HG03457 (cell line): Measurements from ENCODE around the gene FNIP2.
"Not testable (repeated sequence)": the region's sequence is repeated elsewhere in the genome, so short reads cannot be mapped to it uniquely, and the experiment has no call there.

Source experiments
- ATAC-seq: cut with Tn5 transposase; IDR thresholded peaks from one replicate; pipeline ENCODE4 v1.9.1; 2021; ENCODE audit warnings: moderate number of reproducible peaks; ENCODE audit not compliant: unreplicated experiment

The FNIP2 gene

GRCh38 chr4:158768555-158769174 lies at the start of gene FNIP2:
Gene FNIP2, plus strand, starts transcription at chr4:158769026. Its CDS starts 187 bp downstream, at chr4:158769213.
- ATAC-seq = peak; percentile 73

DNA sequence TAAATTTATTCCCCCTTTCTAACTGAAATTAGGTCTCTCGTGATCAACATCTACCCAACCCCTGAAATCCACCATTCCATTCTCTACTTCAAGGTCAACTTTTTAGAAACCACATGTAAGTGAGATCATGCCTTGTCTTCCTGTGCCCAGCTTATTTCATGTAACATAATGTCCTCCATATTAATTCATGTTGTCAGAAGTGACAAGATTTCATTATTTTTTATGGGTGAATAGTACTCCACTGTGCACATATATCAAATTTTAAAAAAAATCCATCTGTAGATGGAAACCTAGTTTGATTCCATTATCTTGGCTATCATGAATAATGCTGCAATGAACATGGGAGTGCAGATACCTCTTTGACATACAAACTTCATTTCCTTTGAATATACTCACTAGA lies 47.1 kb upstream of the FNIP2 start:
- no peak for ATAC-seq

DNA sequence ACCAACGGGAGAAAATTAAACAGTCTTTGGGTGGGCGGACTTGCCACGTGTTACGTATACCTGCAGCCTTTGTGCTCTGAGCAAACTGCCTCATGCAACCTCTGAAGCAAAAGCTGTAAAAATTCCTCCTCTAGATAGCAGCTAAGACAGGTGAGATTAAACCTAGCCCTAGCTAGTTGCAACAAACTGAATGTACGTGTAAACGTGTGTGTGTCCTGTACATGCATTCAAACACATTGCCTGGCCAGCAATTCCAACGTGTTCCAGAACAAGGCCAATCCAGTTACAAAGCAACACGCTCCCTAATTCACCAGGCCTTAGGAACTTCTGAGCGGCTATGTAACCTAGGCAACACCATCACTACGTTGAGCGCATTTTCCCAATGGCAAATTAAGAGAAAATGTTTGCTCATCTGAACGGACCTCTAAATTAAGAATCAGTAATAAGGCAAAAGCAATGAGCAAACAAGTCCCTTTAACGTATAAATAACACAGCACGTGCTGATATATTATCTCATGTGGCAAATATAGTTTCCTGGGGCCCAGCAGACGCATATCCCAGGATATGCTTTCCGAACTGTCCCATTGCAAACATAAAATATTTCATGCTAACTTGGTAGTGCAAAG lies 46.4 kb upstream of the FNIP2 start:
- ATAC-seq = peak; percentile 6

DNA sequence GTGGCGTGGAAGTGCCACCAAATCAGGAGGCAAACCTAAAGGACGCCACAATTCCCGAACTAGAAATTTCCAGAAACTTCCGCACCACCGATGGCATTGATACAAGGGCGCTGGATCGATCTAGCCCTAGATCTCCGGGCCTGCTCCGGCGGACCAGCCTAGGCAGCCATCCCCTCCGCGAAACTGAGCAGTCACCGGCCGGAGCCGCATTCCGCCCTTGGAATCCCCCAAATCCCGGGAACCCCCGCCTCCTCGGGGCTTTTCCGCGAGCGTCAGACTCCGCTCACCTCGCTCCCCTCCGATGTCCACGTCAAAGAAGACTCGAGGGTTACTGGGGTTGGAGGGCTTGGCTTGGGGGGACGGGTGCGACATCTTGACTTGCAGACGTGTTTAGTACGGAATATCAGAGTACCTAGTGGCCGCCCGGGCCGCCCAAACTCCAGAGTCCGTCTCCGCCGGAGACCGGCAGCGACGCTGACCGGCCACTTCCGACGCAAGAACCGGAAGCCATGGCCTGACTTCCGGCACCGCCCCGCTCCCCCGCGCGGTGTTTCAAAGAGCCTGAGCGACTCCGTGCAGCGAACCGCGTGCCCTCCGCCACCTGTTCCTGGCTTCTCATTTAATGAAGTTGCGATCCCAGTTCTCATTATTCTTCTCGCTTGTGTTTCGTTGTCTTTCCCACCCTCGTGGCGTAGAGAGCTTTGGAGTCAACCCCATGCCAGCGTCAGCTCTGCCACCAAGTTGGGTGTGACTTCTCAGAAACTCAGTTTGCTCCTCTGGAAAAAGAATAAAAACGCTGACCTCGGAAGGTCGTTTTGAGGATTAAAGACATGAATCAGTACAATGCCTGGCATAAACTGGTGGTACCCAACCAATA lies 45.7 kb upstream of the FNIP2 start, which contains the start of gene PPID:
TSS of gene PPID (minus strand) at position 480 of the 877 bp plus-strand sequence. CDS start at position 372, 108 bp downstream.
- ATAC-seq = peak; percentile 95

DNA sequence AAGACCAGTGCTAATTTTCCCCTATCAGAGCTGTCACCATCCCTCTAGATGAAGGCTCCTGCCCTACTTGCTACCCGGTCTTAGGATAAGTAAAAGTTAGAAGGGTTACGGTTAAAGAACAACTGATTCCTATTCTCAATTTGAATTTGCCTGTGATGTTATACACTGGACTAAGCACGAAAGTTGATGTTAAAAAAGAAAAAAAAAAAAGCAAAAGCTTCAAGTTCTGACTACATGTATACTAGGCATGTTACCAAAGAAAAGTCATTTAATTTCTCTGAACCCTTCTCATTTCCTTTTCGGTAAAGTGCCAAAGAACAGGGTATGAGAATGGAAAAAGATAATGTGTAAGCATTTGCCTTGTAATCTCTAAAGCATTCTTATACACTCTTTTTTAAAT lies 44.2 kb upstream of the FNIP2 start:
- no peak for ATAC-seq

DNA sequence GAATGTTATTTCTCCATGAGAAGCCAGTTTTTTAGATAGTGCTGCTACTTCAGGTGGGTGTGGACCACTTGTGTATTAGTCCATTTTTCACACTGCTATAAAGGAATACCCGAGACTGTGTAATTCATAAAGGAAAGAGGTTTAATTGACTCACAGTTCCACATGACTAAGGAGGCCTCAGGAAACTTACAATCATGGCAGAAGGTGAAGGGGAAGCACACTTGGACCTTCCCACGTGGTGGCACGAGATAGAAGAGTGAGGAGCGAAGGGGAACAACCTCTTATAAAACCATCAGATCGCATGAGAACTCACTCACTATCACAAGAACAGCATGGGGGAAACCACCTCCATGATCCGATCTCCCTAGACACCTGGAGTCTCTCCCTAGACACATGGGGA lies 42.2 kb upstream of the FNIP2 start:
- ATAC-seq = no peak

GRCh38 chr4:158728236-158728635 lies 40.6 kb upstream of the FNIP2 start:
- no peak for ATAC-seq

GRCh38 chr4:158729716-158730559 lies 38.9 kb upstream of the FNIP2 start:
- ATAC-seq = peak; percentile 69

DNA sequence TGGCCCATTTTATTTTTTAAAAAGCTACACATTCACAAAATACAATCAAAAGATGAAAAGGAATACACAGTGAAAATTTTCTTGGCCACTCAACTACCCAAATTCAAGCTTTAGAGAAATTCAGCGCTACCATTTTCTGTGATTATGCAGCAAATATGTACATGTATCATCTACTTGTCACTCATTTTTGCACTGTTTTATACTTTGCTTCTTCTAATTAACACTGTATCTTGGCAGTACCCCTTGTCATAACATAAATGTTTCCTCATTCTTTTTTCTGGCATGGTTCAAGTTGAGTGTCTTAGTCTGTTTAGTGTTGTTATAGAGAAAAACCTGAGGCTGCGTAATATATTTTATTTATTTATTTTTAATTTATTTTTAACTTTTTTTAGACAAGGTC lies 30.0 kb upstream of the FNIP2 start:
- ATAC-seq = no peak

GRCh38 chr4:158739600-158739999 lies 29.2 kb upstream of the FNIP2 start:
- ATAC-seq = no peak

DNA sequence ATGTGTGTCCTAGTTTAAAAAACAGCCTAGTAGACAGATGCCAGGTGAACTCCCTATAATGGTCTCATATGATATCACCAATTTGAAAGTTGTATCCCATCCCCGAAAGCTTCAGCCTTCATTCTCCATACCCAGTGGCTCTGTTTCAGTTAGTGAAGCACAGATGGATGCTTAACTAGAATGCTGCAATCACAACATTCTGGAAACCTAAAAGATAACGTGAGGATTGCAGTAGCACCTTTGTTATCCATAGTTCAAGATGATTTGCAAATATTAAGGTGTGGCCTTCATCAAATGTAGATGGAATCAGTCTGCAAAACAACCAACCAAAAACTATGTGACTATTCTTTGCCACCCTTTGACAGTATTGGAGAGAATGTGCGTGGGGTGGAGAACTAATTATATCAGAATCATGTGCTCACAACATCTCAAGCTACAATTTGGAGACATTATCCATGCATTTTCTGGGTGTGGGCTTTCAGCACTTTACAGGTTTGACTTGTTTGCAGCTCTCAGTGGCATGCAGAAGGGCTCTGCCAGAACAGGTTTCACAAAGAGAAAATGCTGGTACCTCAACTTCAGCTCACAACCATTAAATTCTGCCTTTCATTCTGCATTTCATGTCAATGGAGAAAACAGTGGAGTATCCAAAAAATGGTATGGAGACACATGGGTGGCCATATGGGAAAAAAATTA lies 27.4 kb upstream of the FNIP2 start:
- no peak for ATAC-seq

DNA sequence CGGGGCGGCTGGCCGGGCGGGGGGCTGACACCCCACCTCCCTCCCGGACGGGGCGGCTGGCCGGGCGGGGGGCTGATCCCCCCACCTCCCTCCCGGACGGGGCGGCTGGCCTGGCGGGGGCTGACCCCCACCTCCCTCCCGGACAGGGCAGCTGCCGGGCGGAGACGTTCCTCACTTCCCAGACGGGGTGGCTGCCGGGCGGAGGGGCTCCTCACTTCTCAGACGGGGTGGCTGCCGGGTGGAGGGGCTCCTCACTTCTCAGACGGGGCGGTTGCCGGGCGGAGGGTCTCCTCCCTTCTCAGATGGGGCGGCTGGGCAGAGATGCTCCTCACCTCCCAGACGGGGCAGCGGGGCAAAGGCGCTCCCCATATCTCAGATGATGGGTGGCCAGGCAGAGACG lies 22.3 kb upstream of the FNIP2 start:
- not testable (repeated sequence) for ATAC-seq

DNA sequence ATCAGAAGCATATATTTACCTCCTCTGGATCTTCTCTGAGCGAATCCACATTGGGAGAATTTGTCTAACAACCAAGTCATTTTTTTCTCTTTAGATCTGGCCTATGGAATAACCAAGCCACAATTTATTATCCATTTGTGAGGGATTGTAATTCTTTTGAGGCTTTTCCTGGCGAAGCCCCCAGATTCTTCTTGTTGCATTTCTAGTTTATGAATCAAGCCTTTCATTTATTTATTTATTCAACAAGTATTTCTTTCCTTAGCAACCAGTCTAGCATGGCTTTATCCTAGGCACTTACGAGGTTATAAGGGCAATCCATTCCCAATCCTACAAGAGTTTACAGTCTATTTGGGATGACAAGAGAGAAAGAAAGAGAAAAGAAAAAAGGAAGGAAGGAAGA lies 18.4 kb upstream of the FNIP2 start:
- no peak for ATAC-seq

DNA sequence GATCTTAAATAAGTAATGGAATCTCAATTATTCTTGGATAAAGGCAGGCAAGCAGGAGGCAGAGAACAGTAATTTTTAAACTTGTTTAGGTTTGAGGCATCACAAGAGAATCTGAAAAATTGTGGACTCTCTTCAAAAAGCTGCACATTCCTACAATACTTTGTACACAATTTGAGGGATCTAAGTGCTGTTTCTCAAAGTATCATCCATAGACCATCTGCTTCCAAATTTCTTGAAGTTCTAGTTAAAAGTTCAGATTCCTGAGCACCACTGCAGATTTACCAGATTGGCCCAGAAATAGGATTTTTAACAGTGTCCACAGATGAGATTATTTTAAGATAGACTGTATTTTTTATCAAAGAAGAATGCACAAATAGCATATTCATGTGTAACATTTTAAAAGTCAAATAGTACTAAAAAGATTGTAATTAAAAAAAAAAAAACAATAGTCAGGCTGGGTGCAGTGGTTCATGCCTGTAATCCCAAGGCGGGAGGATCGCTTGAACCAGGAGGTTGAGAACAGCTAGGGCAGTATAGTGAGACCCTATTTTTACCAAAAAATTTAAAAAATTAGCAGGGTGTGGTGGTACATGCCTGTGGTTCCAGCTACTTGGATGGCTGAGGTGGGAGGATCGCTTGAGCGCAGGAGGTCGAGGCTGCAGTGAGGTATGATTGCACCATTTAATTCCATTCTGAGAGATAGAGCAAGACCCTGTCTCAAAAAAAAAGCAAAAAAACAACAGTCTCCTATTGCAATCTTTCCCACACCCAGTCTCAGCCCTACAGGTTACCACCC lies 14.2 kb upstream of the FNIP2 start:
- no peak for ATAC-seq

- ATAC-seq = not testable (repeated sequence)
Measured at GRCh38 chr4:158755819-158756218, 13.0 kb upstream of the FNIP2 start.

- no peak for ATAC-seq
Measured at GRCh38 chr4:158756588-158756987, 12.2 kb upstream of the FNIP2 start.

DNA sequence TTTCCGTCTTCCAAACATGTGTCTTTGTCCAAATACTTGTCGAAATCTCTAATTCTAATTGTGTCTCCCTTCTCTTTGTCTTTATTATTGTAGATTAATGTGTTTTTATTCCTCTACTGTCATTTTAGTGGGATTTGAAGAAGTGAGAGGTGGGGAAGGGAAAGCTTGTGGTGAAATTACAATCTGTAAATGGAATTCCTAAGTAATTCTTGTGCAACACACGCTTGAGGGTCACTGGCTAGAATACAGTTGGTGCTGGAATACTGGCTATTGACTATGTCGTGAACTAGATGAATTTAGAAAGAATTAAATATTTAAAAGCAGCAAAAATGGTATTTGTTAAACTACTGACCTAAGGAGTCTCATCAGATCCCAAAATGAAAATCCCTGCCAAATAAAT lies 10.7 kb upstream of the FNIP2 start:
- ATAC-seq = no peak

- ATAC-seq = no peak
Measured at GRCh38 chr4:158758703-158759102, 10.1 kb upstream of the FNIP2 start.

DNA sequence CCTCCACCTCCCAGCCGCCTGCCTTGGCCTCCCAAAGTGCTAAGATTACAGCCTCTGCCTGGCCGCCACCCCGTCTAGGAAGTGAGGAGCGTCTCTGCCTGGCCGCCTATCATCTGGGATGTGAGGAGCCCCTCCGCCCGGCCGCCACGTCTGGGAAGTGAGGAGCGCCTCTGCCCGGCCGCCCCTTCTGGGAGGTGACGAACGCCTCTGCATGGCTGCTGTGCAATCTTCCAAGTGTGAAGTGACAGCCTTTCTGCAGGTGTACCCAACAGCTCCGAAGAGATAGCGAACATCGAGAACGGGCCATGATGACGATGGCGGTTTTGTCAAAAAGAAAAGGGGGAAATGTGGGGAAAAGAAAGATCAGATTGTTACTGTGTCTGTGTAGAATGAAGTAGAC lies 9.3 kb upstream of the FNIP2 start:
- not testable (repeated sequence) for ATAC-seq
